PC-3 (cell line): Measurements from ENCODE around the gene HBS1L.

Source experiments
- CTCF ChIP-seq: fragments of 300-600 bp; sonication (generic); conservative IDR thresholded peaks from 2 replicates; pipeline ENCODE4 v1.5.1; 2017; ENCODE audit warnings: antibody characterized with exemption, low read depth, mild to moderate bottlenecking, low read length
- EZH2 ChIP-seq: fragments of 300-600 bp; sonication (generic); IDR thresholded peaks from one replicate; pipeline ENCODE4 v1.6.1; 2017; ENCODE audit warnings: antibody characterized with exemption, mild to moderate bottlenecking, low read length; ENCODE audit not compliant: unreplicated experiment

GRCh38 chr6:134943522-134944111 lies 111.0 kb downstream of the HBS1L start:
- TF ChIP-seq CTCF (no peak), EZH2 (no peak)
